ENCODE results near the gene CLCN7.

- TF ChIP-seq POLR2A (IDR thresholded peaks at IDR 0.05): no peak
- TF ChIP-seq, protein P1, sequence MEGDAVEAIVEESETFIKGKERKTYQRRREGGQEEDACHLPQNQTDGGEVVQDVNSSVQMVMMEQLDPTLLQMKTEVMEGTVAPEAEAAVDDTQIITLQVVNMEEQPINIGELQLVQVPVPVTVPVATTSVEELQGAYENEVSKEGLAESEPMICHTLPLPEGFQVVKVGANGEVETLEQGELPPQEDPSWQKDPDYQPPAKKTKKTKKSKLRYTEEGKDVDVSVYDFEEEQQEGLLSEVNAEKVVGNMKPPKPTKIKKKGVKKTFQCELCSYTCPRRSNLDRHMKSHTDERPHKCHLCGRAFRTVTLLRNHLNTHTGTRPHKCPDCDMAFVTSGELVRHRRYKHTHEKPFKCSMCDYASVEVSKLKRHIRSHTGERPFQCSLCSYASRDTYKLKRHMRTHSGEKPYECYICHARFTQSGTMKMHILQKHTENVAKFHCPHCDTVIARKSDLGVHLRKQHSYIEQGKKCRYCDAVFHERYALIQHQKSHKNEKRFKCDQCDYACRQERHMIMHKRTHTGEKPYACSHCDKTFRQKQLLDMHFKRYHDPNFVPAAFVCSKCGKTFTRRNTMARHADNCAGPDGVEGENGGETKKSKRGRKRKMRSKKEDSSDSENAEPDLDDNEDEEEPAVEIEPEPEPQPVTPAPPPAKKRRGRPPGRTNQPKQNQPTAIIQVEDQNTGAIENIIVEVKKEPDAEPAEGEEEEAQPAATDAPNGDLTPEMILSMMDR (IDR thresholded peaks at IDR 0.05): no peak
Measured at GRCh38 chr16:1450841-1451240, 24.0 kb downstream of the CLCN7 start.
